ENCODE data around the gene CNDP2.
"Not testable (repeated sequence)": the region's sequence is repeated elsewhere in the genome, so short reads cannot be mapped to it uniquely, and the experiment has no call there.

Gene CNDP2

GRCh38 chr18:74519320-74520095 is 23.3 kb downstream of the CNDP2 start:
- no peak for DNase-seq

GRCh38 chr18:74520096-74520833 is 24.1 kb downstream of the CNDP2 start:
- DNase-seq: no peak

GRCh38 chr18:74521068-74521725 is 25.0 kb downstream of the CNDP2 start:
- DNase-seq: no peak

GRCh38 chr18:74522635-74523548 is 26.7 kb downstream of the CNDP2 start:
- no peak for DNase-seq

GRCh38 chr18:74524097-74524496 is 27.9 kb downstream of the CNDP2 start:
- DNase-seq: no peak

GRCh38 chr18:74524915-74525314 is 28.8 kb downstream of the CNDP2 start:
- DNase-seq: not testable (repeated sequence)

GRCh38 chr18:74525741-74526140 is 29.6 kb downstream of the CNDP2 start:
- DNase-seq: no peak

- no peak for DNase-seq
Observed at GRCh38 chr18:74526488-74526887, 30.3 kb downstream of the CNDP2 start.

- DNase-seq: no peak
Observed at GRCh38 chr18:74528478-74528877, 32.3 kb downstream of the CNDP2 start.

GRCh38 chr18:74528913-74529312 is 32.8 kb downstream of the CNDP2 start:
- no peak for DNase-seq

GRCh38 chr18:74529378-74529777 is 33.2 kb downstream of the CNDP2 start:
- DNase-seq: no peak

GRCh38 chr18:74529811-74530583 is 33.8 kb downstream of the CNDP2 start:
- DNase-seq: no peak

GRCh38 chr18:74530584-74530862 is 34.4 kb downstream of the CNDP2 start:
- no peak for DNase-seq

GRCh38 chr18:74531043-74531442 is 34.9 kb downstream of the CNDP2 start:
- DNase-seq: no peak

GRCh38 chr18:74532511-74533025 is 36.4 kb downstream of the CNDP2 start:
- no peak for DNase-seq

- no peak for DNase-seq
Observed at GRCh38 chr18:74533666-74534065, 37.5 kb downstream of the CNDP2 start.

- no peak for DNase-seq
Observed at GRCh38 chr18:74534150-74534969, 38.2 kb downstream of the CNDP2 start, which contains the start of gene CNDP1. TSS of gene CNDP1 (plus strand) at chr18:74534500. CDS start at chr18:74534668, 168 bp downstream.

GRCh38 chr18:74534981-74535649 is 39.0 kb downstream of the CNDP2 start:
- no peak for DNase-seq

- DNase-seq: no peak
Observed at GRCh38 chr18:74539289-74539688, 43.1 kb downstream of the CNDP2 start.
